ENCODE data around the gene FMN2. TPM values are rescaled to one million over a fixed set of nuclear protein-coding genes. Genes with fewer than 3 reads are reported as not detected.
"Not testable (repeated sequence)": the region's sequence is repeated elsewhere in the genome, so short reads cannot be mapped to it uniquely, and the experiment has no call there.

Gene FMN2
- polyA plus RNA-seq, 3 donors: not detected

DNA sequence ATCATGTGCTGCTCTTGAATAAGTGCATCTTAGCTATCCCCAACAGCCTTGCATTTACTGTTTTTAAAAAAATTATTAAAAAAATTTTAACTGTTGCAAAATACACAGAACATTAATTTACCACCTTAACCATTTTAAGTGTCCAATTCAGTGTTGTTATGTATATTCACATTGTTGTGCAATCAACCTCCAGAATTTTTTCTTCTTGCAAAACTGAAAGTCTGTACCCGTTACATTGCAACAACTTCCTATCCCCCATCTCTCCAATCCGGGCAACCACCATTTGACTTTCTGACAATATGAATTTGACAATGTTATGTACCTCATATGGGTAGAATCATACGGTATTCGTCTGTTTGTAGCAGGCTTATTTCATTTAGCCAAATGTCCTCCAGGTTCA is 83.1 kb downstream of the FMN2 start:
- Mint-ChIP-seq H3K4me1 (peaks cover 12% of the 10 kb centered on the region), H3K27ac (no peak overlapping the region), H3K36me3 (peaks cover 0 to 3% of the 10 kb centered on the region in 2 donors), H3K27me3 (ENCODE audit: low read depth in 3 of 3) (peaks cover 0 to 2% (median 0%) of the 10 kb centered on the region in 3 donors), H3K9me3 (peaks cover 7 to 22% (median 13%) of the 10 kb centered on the region in 7 donors), H3K4me3 (no peak overlapping the region)
- no peaks in the 10 kb centered on the region for H3K4me1 ChIP-seq (ENCODE audit: control insufficient read depth in 1 of 2, insufficient read depth in 2 of 2, low read length in 2 of 2)
- H3K4me3 ChIP-seq (replicated peaks in 1 of 3; ENCODE audit: low read depth in 2 of 3, low read length in 3 of 3): no peak overlapping the region
- H4K20me1 ChIP-seq (ENCODE audit: insufficient read depth, low read length): no peaks in the 10 kb centered on the region
- no peak overlapping the region for H2AFZ ChIP-seq (ENCODE audit: insufficient read depth, low read depth, low read length, poor library complexity, severe bottlenecking)
- intact Hi-C loops (cut with micrococcal nuclease): no loop called here
- no peaks in the 10 kb centered on the region for H3K27me3 ChIP-seq (ENCODE audit: control insufficient read depth in 2 of 2, insufficient read depth in 2 of 2, low read length in 2 of 2)
- no CpG with 5 or more reads among the region's 4 CpGs for WGBS (ENCODE audit: insufficient coverage)
- TF ChIP-seq, protein P1, sequence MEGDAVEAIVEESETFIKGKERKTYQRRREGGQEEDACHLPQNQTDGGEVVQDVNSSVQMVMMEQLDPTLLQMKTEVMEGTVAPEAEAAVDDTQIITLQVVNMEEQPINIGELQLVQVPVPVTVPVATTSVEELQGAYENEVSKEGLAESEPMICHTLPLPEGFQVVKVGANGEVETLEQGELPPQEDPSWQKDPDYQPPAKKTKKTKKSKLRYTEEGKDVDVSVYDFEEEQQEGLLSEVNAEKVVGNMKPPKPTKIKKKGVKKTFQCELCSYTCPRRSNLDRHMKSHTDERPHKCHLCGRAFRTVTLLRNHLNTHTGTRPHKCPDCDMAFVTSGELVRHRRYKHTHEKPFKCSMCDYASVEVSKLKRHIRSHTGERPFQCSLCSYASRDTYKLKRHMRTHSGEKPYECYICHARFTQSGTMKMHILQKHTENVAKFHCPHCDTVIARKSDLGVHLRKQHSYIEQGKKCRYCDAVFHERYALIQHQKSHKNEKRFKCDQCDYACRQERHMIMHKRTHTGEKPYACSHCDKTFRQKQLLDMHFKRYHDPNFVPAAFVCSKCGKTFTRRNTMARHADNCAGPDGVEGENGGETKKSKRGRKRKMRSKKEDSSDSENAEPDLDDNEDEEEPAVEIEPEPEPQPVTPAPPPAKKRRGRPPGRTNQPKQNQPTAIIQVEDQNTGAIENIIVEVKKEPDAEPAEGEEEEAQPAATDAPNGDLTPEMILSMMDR (IDR thresholded peaks at IDR 0.05): no peak
- H3K79me2 ChIP-seq (ENCODE audit: insufficient read depth, low read length): no peaks in the 10 kb centered on the region
- no peak for DNase-seq
- no peak overlapping the region for H3K4me2 ChIP-seq (replicated peaks; ENCODE audit: extremely low read depth, low read length, poor library complexity, severe bottlenecking)
- no peaks in the 10 kb centered on the region for H3K36me3 ChIP-seq (replicated peaks in 1 of 2; ENCODE audit: control insufficient read depth in 1 of 2, insufficient read depth in 2 of 2, low read length in 2 of 2)
- no peak overlapping the region for H3K27ac ChIP-seq (ENCODE audit: low read depth in 1 of 2, low read length in 2 of 2)
- H3K9ac ChIP-seq (ENCODE audit: insufficient read depth, low read length, poor library complexity, severe bottlenecking): no peak overlapping the region
- no peaks in the 10 kb centered on the region for H3K9me3 ChIP-seq (replicated peaks in 1 of 2; ENCODE audit: control insufficient read depth in 1 of 2, insufficient read depth in 1 of 2, low read length in 2 of 2)

DNA sequence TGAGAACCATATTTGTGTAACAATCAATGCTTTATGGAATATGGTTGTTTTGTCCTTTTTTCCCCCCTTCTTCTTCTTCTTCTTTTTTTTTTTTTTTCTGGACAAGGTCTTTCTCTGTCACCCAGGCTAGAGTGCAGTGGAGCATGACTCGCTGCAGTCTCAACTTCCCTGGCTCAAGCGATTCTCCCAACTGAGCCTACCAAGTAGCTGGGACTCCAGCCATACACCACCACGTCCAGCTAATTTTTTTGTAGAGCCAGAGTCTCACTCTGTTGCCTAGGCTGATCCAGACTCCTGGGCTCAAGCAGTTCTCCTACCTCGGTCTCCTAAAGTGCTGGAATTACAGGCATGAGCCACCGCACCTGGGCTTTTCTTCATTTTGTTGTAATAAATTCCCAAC is 86.7 kb downstream of the FMN2 start:
- TF ChIP-seq, protein P1 (IDR thresholded peaks at IDR 0.05): no peak
- no peaks in the 10 kb centered on the region for H4K20me1 ChIP-seq (ENCODE audit: insufficient read depth, low read length)
- no peaks in the 10 kb centered on the region for H3K36me3 ChIP-seq (replicated peaks in 1 of 2; ENCODE audit: control insufficient read depth in 1 of 2, insufficient read depth in 2 of 2, low read length in 2 of 2)
- Mint-ChIP-seq H3K36me3 (peaks cover 0 to 3% of the 10 kb centered on the region in 2 donors), H3K27me3 (ENCODE audit: low read depth in 3 of 3) (peaks cover 2 to 4% (median 2%) of the 10 kb centered on the region in 3 donors), H3K9me3 (peaks cover 7 to 23% (median 12%) of the 10 kb centered on the region in 7 donors), H3K4me1 (peaks cover 12% of the 10 kb centered on the region), H3K27ac (no peak overlapping the region), H3K4me3 (no peak overlapping the region)
- no peaks in the 10 kb centered on the region for H3K4me1 ChIP-seq (ENCODE audit: control insufficient read depth in 1 of 2, insufficient read depth in 2 of 2, low read length in 2 of 2)
- no peaks in the 10 kb centered on the region for H3K9me3 ChIP-seq (replicated peaks in 1 of 2; ENCODE audit: control insufficient read depth in 1 of 2, insufficient read depth in 1 of 2, low read length in 2 of 2)
- H3K79me2 ChIP-seq (ENCODE audit: insufficient read depth, low read length): no peaks in the 10 kb centered on the region
- no peaks in the 10 kb centered on the region for H3K27me3 ChIP-seq (ENCODE audit: control insufficient read depth in 2 of 2, insufficient read depth in 2 of 2, low read length in 2 of 2)
- 87% methylated on average over 3 of the region's 5 CpGs for WGBS (ENCODE audit: insufficient coverage)
- H3K4me2 ChIP-seq (replicated peaks; ENCODE audit: extremely low read depth, low read length, poor library complexity, severe bottlenecking): no peak overlapping the region
- DNase-seq: no peak
- no peak overlapping the region for H3K27ac ChIP-seq (ENCODE audit: low read depth in 1 of 2, low read length in 2 of 2)
- H3K9ac ChIP-seq (ENCODE audit: insufficient read depth, low read length, poor library complexity, severe bottlenecking): no peak overlapping the region
- H2AFZ ChIP-seq (ENCODE audit: insufficient read depth, low read depth, low read length, poor library complexity, severe bottlenecking): no peak overlapping the region
- intact Hi-C loops (cut with micrococcal nuclease): no loop called here
- H3K4me3 ChIP-seq (replicated peaks in 1 of 3; ENCODE audit: low read depth in 2 of 3, low read length in 3 of 3): no peak overlapping the region

- intact Hi-C loops (cut with micrococcal nuclease): not testable (repeated sequence)
- 84% methylated on average over 5 of the region's 5 CpGs for WGBS (ENCODE audit: insufficient coverage)
- H3K27me3 Mint-ChIP-seq (ENCODE audit: low read depth in 3 of 3): peaks cover 4 to 11% (median 5%) of the 10 kb centered on the region in 3 donors
These were observed 93.0 kb downstream of the FMN2 start for GRCh38 chr1:240184682-240185081.

More at GRCh38 chr1:240184682-240185081, 93.0 kb downstream of the FMN2 start:
- H3K27me3 ChIP-seq (ENCODE audit: control insufficient read depth in 2 of 2, insufficient read depth in 2 of 2, low read length in 2 of 2); H3K4me1 Mint-ChIP-seq; H3K27ac Mint-ChIP-seq; H3K4me1 ChIP-seq (ENCODE audit: control insufficient read depth in 1 of 2, insufficient read depth in 2 of 2, low read length in 2 of 2); DNase-seq; H3K9me3 Mint-ChIP-seq; H4K20me1 ChIP-seq (ENCODE audit: insufficient read depth, low read length); H3K9me3 ChIP-seq (replicated peaks in 1 of 2; ENCODE audit: control insufficient read depth in 1 of 2, insufficient read depth in 1 of 2, low read length in 2 of 2); H3K9ac ChIP-seq (ENCODE audit: insufficient read depth, low read length, poor library complexity, severe bottlenecking); H3K27ac ChIP-seq (ENCODE audit: low read depth in 1 of 2, low read length in 2 of 2); H3K36me3 Mint-ChIP-seq; H3K79me2 ChIP-seq (ENCODE audit: insufficient read depth, low read length); H3K4me2 ChIP-seq (replicated peaks; ENCODE audit: extremely low read depth, low read length, poor library complexity, severe bottlenecking); H3K4me3 ChIP-seq (replicated peaks in 1 of 3; ENCODE audit: low read depth in 2 of 3, low read length in 3 of 3); H3K36me3 ChIP-seq (replicated peaks in 1 of 2; ENCODE audit: control insufficient read depth in 1 of 2, insufficient read depth in 2 of 2, low read length in 2 of 2); H3K4me3 Mint-ChIP-seq; H2AFZ ChIP-seq (ENCODE audit: insufficient read depth, low read depth, low read length, poor library complexity, severe bottlenecking): not testable (repeated sequence)
